GM18868 (cell line): Measurements from ENCODE around the gene FBN1.

Experiments used
- ATAC-seq: cut with Tn5 transposase; IDR thresholded peaks from one replicate; pipeline ENCODE4 v1.9.1; 2021; ENCODE audit warnings: mild to moderate bottlenecking, moderate library complexity; ENCODE audit not compliant: unreplicated experiment

The FBN1 gene

DNA sequence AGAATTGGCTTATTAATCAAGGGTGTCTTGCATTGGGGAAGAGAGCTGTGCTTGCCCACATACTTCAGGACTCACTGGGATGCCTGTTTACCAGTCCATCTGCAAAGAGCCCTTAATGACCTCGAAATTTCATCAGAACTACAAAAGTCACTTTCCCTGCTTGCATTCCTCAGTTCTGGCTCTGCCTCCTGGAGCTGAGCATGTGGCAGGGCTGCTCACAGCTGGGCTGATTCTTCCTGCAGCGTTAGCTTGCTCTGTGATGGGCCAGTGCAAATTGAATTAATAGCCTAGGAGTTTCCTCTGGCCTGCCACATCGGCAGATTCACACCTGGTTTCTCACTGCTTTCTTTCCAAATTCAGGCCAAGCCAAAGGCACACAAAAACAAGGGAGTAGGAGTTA, 205.4 kb downstream of the FBN1 start:
- ATAC-seq, result no peak

DNA sequence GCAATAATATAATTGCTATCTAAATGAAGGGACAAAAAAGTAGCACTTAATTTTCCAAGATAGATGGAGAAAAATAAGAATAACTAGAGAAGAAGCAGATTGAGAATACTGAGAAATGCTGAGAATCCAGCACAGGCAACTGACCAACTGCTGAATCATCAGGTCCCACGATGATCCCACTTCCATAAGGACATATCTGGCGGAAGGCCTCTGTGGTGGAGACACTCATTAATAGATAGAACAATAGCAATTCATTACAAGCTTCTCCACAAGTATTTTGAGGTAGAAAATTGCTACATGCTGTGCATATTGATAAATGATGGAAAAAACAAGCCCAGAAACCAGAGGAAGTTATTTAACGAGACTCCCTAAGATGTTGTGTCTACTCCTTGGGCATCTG, 208.3 kb downstream of the FBN1 start:
- no peak for ATAC-seq

- ATAC-seq, result no peak
Observed at GRCh38 chr15:48435321-48435720, 210.2 kb downstream of the FBN1 start.

- peak; percentile 99 for ATAC-seq
Observed at GRCh38 chr15:48433226-48433886, 212.2 kb downstream of the FBN1 start.

DNA sequence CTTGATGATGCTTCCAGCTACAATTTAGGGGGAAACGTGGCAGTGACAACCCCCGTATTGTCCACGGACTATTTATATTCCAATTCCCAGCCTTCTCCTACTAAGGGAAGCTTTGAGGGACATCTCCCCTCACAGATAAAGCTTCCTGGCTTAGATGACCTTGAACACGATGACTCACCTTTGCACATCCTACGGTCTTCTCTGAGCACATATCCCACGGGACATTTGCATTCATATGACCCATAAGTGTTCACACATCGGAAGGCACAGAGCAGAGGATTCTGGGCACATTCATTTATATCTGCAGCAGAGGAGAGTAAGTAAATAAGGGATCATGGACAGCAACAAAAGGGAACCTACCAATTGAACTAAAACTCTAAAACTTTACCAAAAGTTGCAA, 212.8 kb downstream of the FBN1 start:
- ATAC-seq, result no peak

DNA sequence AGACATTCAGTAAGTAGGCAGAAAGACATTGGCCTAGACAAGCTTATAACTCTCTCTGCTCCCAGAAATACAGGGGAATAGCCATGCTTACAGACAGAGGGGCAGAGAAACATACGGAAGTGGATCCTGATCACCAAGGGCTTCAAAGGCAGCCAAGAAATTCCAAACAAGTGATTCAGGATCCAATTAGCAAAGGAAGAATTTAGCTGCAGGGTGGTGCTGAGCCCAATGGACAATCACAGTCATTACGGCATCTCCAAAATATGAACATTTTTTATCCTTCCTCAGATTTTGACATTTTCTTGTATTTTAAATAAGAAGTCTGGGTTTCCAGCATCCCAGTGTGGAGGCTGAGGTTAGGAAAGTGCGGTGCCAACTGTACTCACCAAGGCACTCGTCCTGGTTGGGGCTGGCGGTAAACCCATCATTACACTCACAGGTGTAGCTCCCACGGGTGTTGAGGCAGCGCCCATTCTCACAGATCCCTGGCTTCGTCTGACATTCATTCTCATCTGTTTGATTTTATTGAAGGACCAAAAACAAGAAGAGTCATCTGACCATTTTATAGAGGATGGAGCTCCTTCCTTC, 217.5 kb downstream of the FBN1 start:
- no peak for ATAC-seq

GRCh38 chr15:48427479-48427878, 218.0 kb downstream of the FBN1 start:
- ATAC-seq, result no peak

DNA sequence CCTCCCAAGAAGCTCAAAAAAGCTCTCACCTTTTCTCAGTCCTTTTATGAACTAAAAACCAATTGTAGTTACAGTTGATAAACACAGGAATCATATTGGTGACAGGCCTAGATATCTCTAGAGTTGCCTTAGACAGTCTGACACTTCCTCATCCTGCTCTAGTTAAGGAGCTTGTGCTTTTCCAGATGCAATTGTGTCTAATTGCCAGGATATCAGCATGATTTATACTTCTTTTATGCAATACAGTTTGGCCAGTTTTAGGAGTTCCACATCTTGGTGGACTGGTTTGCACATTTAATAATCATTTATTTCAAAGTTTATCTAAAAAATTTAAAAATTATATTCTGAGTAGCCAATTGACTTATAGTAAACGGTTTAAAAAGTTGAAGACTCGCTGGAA, 218.6 kb downstream of the FBN1 start:
- no peak for ATAC-seq

DNA sequence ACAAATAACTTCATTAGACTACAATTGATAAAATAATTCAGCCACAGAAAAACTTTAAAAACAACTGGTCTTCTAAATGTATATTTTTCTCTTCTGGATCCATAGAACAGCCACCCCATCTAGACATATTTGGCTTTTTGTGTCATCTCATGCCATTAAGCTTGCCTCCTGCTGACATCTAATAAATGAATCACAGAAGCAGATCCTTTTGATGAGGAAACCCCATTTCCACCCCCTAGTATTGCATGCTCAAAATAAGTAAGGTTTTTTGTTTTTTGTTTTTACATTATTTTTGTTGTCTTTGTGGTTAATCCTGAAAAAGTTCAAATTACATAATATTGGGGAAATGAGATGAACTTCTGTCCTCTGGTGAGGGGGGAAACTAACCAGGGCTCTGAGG, 219.5 kb downstream of the FBN1 start:
- no peak for ATAC-seq

- no peak for ATAC-seq
Observed at GRCh38 chr15:48425051-48425450, 220.5 kb downstream of the FBN1 start.

DNA sequence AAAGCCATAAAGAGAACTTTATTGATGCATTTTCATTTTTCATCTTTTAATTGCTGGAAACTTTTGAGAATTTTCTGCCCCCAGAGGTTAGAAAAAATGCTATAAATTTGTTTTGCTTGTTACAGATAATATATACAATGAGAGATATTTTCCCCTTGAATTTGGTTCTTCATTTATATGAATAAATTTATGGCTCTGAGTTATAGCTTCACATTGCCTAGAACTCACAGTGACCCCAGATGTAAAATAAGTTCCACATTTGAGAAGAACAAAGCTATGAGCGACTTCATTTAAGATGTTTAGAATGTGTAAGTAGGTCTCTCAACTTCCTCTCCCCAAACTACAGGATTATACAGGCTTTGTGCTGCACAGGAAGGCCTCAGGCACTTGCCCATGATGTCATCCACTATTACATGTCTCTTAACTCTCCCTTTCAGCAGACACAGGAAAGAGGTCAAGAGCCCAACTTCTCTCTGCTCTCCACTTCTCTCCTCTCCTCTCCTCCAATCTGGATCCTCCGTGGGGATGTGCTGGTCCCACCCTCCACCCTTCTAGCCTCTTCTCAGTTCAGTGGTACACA, 221.5 kb downstream of the FBN1 start:
- no peak for ATAC-seq

DNA sequence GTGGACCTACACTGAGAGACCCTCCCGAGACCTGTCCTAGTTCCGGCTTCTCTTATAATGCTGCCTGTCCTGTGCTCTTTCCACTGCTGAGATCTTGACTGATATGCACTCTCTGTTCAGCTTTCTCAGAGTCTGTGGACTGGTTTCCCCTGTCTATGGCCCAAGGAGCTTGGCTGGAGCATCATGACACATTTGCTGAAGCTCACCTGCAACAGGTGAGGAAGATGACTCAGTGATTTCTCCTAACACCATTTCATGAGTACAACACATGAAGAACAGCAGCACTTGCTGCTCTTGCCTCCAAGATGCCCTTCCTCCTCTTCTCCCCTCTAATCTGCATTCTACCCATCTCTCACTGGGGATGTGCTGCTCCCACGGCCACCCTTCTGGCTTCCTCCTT, 222.2 kb downstream of the FBN1 start:
- no peak for ATAC-seq

DNA sequence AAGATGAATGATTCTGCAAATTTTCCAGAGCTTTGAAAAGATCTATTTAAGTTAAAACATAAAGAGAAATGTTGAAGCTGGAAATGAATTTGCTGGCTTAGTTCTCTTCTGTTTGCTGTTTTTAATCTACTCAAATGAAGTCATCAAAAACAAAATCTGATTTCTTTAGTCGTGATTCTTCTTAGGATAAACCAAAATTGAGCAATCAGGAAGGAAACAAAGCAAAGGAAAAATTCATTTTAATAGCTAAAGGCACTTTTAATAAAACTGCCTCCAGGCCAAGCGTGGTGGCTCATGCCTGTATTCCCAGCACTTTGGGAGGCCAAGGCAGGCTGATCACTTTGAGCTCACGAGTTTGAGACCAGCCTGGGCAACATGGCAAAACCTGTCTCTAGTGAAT, 223.1 kb downstream of the FBN1 start:
- ATAC-seq, result no peak

GRCh38 chr15:48421362-48421761, 224.1 kb downstream of the FBN1 start:
- ATAC-seq, result no peak

GRCh38 chr15:48419896-48420295, 225.6 kb downstream of the FBN1 start:
- ATAC-seq, result no peak

DNA sequence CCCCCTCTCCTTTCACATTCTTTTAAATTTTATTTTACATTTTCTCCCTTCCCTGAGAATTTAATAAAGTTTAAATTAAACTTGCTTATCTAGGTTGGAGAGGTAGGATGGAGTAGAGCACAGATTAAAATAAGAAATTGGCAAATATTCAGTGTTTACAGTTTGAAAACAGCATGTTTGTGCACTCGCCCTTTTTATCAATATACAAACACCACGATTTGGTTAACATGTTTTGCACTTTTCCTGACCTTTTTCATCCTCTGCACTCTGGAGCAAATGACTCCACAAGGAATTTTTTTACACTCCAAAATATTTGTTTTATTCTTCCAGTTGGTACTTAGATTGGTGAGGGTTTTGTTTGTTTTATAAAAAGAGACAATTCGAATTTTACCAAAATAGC, 227.2 kb downstream of the FBN1 start:
- no peak for ATAC-seq

DNA sequence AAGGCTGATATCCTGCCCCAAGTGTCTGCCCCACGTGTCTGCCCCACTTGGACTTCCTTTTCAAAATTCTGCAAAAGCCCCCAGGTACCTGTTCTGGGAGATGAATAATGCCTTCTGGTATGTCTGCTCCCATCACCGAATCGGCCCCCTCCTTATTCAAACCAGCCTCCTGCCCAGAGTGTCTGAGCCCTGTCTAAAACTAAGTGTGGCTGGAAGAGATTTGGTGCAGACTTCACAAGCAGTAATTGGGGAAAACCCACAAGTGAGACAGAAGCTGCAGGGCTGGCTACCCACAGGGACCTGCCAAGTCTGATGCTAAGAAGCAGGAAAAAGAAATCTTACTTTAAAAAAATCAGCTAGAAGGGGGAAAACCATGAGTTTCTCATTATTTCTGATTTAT, 229.2 kb downstream of the FBN1 start:
- peak; percentile 67 for ATAC-seq

- no peak for ATAC-seq
Observed at GRCh38 chr15:48415036-48415886, 230.2 kb downstream of the FBN1 start.

DNA sequence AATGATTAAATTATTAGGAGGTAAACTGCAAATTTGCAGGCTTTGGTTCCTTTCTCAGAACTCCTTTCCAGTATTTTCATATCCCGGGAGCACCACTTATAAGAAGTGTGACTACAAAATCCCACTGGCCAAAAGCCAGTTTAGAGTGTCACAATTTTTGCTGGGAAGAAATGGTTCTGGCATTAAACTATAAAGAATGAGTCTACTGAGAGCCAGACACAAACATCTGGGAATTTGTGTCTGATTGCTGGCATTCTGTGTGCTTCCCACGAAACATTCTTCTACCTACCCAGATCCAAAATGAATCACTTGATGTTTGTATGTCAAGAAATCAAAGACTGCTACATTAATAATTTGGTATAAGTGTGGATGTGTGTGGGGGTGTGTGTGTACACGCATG, 231.5 kb downstream of the FBN1 start:
- ATAC-seq, result no peak

DNA sequence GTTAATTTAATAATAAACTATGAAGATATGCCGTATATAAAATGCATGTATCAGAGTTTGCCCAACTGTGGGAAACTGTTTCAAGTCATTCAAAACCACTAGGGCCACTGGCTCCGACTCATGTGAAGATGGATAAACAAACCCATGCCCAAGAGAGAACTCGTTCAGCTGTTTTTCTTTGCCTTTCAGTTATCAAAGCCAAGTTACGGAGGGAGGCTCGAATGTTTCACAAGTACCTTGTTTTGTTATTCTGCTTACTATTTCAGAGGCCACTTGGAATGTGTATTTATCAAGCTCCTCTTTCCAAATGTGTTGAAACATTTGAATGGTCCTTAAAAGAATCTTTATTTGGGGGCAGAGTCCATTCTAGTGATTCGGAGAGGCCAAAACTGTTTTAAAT, 232.2 kb downstream of the FBN1 start:
- ATAC-seq, result no peak

DNA sequence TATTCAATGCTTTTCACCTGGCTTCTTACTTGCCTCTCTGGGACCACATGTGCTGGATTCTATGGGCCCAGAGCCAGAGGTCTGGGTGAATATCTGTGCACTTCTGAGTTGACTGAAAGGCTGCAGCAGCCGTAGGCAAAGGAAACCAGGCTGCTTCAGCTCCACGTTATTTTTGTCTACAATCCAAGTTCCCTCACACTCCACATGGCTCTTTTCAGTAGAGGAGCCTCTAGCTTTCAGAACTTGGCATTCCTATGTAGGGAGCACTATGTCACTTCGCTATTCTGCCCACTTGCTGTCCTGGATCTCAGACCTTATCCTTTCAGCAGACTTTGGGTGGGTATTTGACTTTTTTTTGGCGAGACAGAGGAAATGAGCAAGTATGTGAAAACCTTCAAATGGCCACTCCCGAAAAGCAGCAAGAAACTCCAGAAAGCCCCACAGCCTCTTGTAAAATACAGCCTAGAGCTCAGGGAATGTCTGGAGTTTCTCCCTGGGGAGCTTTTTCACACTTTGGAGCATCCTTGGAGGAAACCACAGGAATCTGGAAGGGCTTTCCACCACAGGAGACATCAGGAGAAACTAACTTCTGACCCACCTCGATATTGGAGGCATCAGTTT, 233.4 kb downstream of the FBN1 start:
- no peak for ATAC-seq
